Measurements from ENCODE around the gene SPEN.
"Not testable (repeated sequence)": the region's sequence is repeated elsewhere in the genome, so short reads cannot be mapped to it uniquely, and the experiment has no call there.

SPEN gene, protein sequence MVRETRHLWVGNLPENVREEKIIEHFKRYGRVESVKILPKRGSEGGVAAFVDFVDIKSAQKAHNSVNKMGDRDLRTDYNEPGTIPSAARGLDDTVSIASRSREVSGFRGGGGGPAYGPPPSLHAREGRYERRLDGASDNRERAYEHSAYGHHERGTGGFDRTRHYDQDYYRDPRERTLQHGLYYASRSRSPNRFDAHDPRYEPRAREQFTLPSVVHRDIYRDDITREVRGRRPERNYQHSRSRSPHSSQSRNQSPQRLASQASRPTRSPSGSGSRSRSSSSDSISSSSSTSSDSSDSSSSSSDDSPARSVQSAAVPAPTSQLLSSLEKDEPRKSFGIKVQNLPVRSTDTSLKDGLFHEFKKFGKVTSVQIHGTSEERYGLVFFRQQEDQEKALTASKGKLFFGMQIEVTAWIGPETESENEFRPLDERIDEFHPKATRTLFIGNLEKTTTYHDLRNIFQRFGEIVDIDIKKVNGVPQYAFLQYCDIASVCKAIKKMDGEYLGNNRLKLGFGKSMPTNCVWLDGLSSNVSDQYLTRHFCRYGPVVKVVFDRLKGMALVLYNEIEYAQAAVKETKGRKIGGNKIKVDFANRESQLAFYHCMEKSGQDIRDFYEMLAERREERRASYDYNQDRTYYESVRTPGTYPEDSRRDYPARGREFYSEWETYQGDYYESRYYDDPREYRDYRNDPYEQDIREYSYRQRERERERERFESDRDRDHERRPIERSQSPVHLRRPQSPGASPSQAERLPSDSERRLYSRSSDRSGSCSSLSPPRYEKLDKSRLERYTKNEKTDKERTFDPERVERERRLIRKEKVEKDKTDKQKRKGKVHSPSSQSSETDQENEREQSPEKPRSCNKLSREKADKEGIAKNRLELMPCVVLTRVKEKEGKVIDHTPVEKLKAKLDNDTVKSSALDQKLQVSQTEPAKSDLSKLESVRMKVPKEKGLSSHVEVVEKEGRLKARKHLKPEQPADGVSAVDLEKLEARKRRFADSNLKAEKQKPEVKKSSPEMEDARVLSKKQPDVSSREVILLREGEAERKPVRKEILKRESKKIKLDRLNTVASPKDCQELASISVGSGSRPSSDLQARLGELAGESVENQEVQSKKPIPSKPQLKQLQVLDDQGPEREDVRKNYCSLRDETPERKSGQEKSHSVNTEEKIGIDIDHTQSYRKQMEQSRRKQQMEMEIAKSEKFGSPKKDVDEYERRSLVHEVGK (N-terminal part only)

DNA sequence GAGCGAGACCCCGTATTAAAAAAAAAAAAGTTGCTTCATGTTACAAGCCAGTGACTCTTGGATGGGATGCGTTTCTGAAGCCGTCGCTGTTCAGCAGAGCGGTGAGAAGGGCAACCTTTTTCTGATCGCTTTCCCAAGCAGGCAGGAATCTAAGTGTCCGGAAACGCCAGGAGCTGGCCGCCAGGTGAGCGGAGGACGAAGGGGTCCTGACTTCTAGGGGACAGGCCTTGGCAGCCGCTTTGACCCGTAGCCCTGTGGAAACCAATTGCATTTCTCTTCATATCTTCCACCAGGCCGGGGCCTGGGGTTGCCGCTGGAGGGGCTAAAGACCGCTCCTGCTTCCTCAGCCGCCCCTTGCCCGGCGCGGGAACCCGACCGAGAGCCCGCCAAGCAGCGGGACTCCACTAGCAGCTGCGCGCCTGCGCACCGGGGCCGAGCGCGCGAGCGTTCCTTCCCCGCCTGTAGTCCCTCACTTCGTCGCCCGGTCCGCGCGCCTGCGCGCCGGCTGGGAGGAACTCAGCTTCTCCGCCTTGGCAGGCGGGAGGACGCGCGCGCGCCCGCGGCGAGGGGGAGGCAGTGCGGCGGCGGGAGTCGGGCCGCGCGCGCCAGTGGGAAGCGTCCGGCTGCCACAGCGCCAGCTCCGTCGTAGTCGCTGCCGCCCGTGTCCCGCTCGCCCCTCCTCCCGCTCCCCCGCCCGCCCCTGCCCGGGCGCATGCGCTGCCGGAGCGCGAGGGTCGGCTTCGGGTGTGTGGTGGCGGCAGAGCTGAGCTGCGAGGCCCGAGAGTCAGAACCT lies at the start of gene SPEN:
Gene SPEN, plus strand, starts transcription at position 608 of the 793 bp plus-strand sequence. CDS start 361 bp downstream, outside the sequence.
- peak; percentile 93 for DNase-seq

DNA sequence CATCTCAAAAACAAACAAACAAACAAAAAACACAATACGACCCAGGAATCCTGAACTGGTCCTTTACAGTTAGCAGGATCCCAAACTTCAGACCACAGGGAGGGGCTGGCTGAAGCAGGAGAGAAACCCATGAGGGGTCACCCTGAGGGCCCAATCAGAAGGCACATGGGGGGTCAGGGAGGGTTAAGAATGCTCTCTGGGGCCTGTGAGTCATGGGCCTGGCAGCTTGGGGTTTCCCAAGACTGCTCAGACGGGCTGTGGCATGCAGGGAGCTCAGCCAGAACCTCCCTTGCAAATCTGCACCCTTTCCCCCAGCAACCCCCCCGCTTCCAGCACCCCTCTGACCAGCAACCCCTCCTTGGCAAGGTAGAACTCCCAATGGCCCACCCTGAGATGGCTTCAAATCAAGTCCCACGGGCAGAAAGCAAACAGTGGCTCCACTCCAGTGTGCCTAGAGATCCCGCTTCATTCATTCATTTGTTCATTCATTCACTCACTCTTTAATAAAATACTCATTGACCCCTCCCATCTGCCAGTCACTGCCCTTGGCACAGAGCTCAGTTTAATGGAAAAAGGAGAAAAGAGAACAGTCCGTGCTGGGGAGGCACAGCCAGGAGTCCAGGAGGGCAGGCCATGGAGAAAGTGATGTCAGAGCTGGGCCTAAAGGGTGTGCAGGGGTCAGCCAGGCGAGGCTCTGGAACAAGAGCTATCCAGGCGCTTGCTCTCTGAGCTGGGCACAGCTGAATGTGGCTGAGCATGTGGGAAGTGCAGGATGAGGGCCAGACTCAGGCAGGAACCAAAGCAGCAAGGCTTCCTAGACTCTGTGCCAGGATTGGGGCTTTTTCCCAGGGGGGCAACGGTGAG lies 48.3 kb upstream of the SPEN start:
- no peak for DNase-seq

DNA sequence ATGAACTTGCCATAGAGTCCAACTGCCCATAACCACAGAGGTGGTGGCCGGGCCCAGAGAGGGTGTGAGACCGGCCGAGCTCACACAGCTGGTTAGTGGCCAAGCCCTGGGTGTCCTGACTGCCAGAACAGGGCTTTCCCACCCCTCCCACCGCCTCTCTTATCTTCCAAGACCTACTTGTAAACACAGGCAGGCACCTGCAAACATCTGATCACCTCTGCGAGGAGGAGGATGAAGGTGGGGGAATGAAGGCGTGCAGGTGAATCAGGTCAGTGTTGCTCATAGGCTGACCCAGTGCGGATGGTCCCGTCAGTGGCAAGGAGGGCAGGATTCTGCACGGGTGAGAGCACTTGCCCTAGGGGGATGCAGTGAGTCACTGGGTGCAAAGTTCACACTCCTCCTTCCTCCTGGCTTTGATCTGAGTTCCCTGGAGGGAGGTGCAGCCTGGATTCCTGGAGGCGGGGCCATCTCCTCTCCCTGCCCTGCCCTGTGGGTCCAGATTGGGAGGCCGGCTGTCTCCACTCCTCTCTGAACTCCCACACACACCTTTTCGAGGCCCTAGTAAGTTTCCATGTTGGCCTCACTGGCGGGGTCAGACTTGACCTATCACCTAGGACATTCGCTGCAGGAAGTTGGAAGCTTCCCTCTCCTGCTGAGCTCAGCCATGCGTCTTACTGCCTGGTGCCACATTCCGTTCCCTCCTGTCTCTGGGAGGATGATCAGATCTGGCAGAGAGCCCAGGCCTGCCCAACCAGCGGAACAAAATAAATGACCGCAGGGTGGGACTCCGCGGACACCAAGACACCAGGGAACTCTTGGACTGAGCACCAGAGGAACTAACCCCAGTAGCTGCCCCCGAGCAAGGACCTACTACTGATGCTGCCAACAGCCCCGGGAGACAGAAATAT lies 47.3 kb upstream of the SPEN start:
- peak; percentile 27 for DNase-seq

DNA sequence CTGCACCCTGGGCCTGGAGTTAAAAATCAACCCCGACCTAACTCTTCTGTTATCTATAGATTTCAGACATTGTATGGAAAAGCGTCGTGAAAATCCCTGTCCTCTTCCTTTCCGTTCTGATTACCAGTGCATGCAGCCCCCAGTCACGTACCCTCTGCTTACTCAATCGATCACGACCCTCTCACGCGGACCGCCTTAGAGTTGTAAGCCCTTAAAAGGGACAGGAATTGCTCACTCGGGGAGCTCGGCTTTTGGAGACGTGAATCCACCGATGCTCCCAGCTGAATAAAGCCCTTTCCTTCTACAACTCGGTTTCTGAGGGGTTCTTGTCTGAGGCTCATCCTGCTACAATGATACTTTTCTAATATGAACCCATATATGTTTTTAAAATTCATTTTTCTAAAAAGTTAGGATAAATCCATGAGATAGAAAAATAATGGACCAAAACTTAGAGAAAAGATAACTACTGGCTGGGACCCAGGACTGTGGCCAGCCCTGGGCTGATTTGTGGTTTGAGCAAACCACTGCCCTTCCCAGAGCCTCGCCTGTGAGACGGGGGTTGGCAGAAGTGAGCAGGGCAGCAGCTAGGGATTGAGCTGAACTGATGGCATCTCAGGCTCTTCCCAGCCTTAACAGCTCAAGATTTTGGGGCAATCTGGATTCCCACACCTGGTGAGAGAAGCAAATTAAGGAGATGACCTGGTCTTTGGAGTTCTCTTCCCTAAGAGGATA lies 45.1 kb upstream of the SPEN start:
- no peak for DNase-seq

DNA sequence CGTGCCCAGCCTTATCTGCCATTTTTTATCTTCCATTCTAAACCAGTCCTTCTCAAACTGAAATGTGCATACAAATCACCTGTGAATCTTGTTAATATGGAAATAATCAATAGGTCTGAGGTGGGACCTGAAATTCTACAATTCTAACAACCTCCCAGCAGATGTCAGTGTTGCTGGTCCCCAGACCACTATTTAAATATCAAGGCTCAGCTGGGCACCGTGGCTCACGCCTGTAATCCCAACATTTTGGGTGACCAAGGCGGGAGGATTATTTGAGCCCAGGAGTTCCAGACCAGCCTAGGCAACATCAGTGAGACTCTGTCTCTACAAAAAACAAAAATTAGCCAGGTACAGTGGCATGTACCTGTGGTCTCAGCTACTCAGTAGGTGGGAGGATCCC lies 44.1 kb upstream of the SPEN start:
- DNase-seq = peak; percentile 25

DNA sequence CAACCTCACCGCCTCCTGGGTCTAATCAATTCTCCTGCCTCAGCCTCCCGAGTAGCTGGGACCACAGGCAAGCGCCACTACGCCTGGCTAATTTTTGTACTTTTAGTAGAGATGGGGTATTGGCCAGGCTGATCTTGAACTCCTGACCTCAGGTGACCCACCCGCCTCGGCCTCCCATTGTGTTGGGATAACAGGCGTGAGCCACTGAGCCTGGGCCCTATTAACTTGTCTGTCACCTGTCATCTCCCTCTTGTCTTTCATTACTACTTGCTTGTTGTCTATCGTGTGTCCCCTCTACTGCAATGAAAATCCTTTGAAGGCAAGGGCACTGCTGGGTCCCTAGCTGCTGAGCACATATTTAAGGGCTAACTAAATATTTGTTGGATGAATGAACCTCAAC lies 43.4 kb upstream of the SPEN start:
- DNase-seq = no peak

DNA sequence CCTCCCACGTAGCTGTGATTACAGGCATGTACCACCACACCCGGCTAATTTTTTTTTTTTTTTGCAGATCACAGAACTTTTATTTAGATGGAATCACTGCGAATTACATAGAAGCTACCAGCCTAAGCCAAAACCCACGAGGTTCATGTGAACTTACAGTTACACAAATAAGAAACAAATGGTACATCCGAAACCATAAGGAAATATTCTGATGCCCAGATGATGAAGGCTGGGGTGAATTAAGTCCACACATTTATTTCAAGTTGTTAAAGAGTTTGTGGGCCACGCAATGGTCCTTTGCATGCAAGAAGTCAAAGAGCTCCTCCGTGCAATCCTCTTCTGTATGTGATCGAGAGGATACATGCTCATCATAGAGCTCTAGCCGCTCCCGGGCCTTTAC lies 40.4 kb upstream of the SPEN start:
- no peak for DNase-seq

DNA sequence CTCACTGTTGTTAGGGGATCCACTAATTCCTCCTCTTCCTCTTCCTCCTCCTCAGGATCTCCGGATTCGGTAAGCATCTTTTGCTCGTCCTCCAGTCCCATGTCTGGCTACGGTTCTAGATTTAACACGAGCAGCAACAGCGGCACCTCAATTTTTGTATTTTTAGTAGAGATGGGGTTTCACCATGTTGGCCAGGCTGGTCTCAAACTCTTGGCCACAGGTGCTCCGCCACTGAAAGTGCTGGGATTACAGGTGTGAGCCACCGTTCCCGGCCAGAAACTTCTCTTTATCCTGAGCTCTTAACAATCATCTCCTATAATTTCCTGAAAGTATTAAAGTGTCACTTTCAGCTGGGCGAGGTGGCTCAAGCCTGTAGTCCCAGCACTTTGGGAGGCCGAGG lies 40.0 kb upstream of the SPEN start, which contains the start of gene UQCRHL:
Gene UQCRHL, minus strand, starts transcription at position 101 of the 400 bp plus-strand sequence. Its CDS starts 0 bp downstream, at position 101.
- DNase-seq = not testable (repeated sequence)

DNA sequence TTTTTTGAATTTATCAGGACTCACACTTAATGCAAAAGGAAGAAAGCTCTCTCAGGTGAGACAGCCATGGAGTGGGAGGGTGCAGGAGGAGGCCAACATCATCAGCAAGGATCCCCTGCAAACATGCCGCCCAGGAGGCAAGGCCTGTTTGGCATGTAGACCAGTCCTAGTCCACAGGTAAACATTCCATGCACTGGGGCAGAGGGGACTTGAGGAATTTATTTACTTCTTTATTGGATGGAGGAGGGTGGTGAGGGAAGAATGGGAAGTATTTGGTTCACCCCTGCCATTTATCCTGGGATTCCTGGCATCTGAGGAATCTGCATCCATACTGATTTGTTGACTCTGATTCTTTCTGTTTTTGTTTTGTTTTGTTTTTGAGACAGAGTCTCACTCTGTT lies 38.6 kb upstream of the SPEN start:
- no peak for DNase-seq

DNA sequence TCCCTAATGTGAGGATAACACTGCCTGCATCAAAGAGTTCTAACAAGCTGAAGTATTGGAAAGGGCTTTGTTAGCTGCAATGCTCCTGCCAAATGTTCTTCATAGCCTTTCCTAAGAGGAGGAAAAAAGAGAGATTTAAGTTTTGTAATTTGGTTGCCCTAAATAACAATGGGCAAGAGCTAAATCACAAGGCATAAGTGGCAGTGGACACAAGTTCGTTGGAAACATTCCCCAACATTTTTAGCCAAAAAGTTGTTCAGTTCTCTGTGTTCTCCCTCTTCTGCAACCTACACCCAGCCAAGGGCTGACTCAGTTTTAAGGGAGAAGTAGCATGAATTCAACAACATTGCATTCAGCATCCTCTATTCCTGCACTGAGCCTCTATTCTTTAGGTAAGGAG lies 37.4 kb upstream of the SPEN start:
- DNase-seq = no peak

DNA sequence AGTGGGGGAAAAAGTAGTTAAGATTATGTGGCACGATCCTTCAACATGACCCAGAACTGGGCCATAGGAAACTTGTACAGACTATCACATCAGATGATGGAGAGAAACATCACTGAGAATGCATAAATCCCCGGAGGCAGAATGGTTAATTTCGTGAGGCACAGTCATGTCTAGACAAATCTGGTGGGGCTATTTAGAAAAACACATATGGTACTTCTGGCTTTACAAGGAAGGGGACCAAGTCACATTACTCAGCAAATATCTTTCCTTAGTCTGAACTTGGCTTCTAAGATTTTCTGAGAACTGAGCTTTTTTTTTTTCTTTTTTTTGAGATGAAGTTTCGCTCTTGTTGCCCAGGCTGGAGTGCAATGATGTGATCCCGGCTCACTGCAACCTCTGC lies 30.8 kb upstream of the SPEN start:
- no peak for DNase-seq

DNA sequence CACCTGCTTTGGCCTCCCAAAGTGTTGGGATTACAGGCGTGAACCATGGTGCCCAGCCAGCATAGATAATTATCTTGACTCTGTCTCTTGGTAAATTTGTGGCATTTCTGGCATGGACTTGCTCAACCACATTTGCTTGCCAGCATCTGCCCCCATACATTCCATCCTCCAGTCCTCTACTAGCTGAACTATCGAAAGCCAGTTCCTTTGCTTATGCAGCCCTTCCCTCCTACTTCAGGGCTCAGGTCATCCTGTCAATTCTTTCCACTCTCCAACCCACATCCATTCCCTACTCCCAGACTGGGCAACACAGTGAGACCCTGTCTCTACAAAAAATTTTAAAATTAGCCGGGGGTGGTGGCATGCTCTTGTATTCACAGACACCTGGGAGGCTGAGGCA lies 27.0 kb upstream of the SPEN start:
- DNase-seq = no peak

DNA sequence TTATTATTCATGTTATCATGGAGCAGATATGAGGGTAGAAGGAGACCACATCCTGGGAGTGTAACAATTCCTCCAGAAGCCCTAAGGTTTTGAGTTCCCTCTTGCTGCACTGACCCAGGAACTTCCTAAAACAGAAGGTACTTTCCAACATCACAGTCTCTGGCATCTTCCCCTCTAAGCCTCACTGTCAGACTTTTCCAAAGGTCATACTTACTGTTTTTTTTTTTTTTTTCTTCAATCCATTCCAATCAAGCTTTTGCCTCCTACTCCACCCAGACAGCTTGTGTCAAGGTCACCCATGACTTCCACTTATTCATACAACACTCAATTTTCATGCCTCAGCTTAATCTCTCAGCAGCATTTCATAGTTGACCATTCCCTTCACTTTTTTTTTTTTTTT lies 21.7 kb upstream of the SPEN start:
- no peak for DNase-seq

DNA sequence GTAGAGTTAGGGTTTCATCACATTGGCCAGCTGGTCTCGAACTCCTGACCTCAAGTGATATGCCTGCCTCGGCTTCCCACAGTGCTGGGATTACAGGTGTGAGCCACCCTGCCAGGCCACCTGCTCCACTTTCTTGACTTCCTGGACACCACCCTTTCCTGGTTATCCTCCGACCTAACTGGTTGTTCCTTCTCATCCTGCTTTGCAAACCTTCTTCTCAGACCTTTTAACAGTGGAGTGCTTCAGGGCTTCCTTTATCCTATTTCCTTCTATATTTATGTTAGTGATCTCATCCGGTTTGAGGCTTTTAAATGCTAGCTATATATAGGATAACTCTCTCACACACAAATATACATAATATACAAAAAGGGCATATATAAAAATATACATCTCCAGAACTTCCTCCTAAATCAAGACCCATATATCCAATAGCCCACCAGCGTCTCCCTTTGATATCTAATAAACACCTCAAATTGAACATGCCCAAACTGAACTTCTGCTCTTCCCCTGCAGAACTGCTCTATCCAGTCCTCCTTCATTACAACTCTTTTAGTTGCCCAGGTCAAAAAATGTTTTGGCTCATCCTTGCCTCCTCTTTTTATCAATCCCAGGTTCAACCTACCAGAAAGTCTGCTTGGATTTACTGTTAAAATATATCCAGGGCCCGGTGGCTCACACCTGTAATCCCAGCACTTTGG lies 20.5 kb upstream of the SPEN start:
- no peak for DNase-seq

DNA sequence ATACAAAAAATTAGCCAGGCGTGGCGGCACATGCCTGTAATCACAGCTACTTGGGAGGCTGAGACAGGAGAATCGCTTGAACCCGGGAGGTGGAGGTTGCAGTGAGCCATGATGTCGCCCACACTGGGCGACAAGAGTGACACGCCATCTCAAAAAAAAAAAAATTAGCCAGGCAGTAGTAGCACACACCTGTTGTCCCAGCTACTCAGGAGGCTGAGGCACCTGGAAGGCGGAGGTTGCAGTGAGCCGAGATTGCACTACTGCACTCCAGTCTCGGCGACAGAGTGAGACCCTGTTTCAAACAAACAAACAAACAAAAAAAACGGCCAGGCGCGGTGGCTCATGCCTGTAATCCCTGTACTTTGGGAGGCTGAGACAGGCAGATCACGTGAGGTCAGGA lies 19.9 kb upstream of the SPEN start:
- not testable (repeated sequence) for DNase-seq

DNA sequence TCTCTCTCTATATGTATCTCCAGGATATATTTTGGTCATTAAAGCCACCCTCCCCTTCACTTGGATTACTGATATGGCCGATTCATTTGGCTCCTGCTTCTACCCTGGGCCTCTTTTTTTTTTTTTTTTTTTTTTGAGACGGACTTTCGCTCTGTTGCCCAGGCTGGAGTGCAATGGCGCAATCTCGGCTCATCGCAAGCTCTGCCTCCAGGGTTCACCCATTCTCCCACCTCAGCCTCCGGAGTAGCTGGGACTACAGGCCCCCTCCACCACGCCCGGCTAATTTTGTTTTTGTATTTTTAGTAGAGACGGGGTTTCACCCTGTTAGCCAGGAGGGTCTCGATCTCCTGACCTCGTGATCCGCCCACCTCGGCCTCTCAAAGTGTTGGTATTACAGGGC lies 18.6 kb upstream of the SPEN start:
- DNase-seq = not testable (repeated sequence)

DNA sequence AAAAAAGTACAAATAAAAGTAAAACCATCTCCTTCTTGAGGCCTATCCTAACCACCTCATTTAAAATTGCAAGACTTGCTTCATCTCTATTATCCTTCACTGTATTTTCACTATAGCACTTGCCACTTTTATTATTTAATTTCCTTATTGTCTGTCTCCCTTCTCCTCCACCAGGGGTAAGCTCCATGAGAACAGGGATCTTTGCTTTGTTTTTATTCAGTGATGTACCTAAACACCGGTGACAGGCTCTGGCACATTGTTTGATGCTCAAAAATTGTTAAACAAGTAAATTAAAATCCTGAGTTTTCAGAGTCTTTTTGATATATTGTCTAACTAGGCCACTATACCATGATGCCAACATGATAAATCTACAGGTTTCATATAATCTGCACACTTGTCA lies 17.2 kb upstream of the SPEN start:
- no peak for DNase-seq

DNA sequence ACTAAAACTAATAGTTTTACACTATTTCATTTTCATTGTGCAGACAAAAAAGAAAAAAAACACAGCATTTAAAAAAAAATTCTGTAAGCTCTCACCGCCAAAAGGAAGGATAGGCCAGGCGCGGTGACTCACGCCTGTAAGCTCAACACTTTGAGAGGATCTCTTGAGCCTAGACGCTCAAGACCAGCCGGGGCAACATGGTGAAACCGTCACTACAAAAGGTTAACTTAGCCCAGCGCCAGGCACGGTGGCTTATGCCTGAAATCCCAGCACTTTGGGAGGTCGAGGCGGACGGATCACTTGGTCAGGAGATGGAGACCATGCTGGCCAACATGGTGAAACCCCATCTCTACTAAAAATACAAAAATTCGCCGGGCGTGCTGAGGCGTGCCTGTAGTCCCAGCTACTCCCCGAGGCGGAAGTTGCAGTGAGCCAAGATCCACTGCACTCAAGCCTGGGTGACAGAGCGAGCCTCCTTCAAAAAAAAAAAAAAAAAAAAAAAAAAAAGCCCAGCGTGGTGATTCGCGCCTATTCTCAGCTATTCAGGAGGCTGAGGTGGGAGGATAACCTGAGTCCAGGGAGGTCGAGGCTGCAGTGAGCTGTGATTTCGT lies 14.3 kb upstream of the SPEN start:
- peak; percentile 28 for DNase-seq
